OCI-LY1 (cell line): Measurements from ENCODE around the gene CDK17.

Experiments used
- H2AFZ ChIP-seq: fragments of 200-600 bp; sonication (generic), shearing (Covaris generic); 2 replicates; pipeline ENCODE4 v1.6.0; 2014; ENCODE audit warnings: antibody characterized with exemption, mild to moderate bottlenecking, low read length
- H3F3A ChIP-seq: fragments of 200-600 bp; sonication (generic), shearing (Covaris generic); 2 replicates; pipeline ENCODE4 v1.6.0; 2014; ENCODE audit warnings: mild to moderate bottlenecking, antibody characterized with exemption, low read length, moderate library complexity; ENCODE audit not compliant: insufficient read depth
- H3K27ac ChIP-seq: fragments of 200-600 bp; sonication (generic); 2 replicates; pipeline ENCODE4 v1.5.1; 2014; ENCODE audit warnings: low read length, mixed run types, mild to moderate bottlenecking, low read depth; ENCODE audit not compliant: poor library complexity, severe bottlenecking
- H3K27me3 ChIP-seq: fragments of 200-600 bp; sonication (generic); 2 replicates; pipeline ENCODE4 v1.6.0; 2014; ENCODE audit warnings: antibody characterized with exemption, mild to moderate bottlenecking, low read length, moderate library complexity; ENCODE audit not compliant: insufficient read depth
- H3K36me3 ChIP-seq: fragments of 200-600 bp; sonication (generic); 2 replicates; pipeline ENCODE4 v1.6.1; 2014; ENCODE audit warnings: mild to moderate bottlenecking, antibody characterized with exemption, low read length, moderate library complexity, mixed read lengths; ENCODE audit not compliant: insufficient read depth
- H3K4me1 ChIP-seq: fragments of 200-600 bp; sonication (generic); 2 replicates; pipeline ENCODE4 v1.5.1; 2014; ENCODE audit warnings: mild to moderate bottlenecking, low read length, moderate library complexity; ENCODE audit not compliant: insufficient read depth, severe bottlenecking
- H3K4me2 ChIP-seq: fragments of 200-600 bp; sonication (generic), shearing (Covaris generic); 2 replicates; pipeline ENCODE4 v1.6.1; 2014; ENCODE audit warnings: low read length
- H3K4me3 ChIP-seq: fragments of 200-600 bp; sonication (generic); 2 replicates; pipeline ENCODE4 v1.5.1; 2014; ENCODE audit warnings: low read length, low read depth, mild to moderate bottlenecking, mixed read lengths; ENCODE audit not compliant: poor library complexity, severe bottlenecking
- H3K79me2 ChIP-seq: fragments of 200-600 bp; shearing (Covaris generic); 2 replicates; pipeline ENCODE4 v1.6.1; 2016; ENCODE audit warnings: mixed run types, low read length, mixed read lengths; ENCODE audit not compliant: insufficient read depth
- H3K9ac ChIP-seq: fragments of 200-600 bp; sonication (generic), shearing (Covaris generic); 2 replicates; pipeline ENCODE4 v1.6.1; 2014; ENCODE audit warnings: mild to moderate bottlenecking, low read length, mixed read lengths
- H3K9me2 ChIP-seq: fragments of 200-600 bp; sonication (generic), shearing (Covaris generic); 2 replicates; pipeline ENCODE4 v1.6.1; 2014; ENCODE audit warnings: low read depth, mild to moderate bottlenecking, low read length, mixed read lengths
- H3K9me3 ChIP-seq: fragments of 200-600 bp; shearing (Covaris generic); 2 replicates; pipeline ENCODE4 v1.6.1; 2014; ENCODE audit warnings: low read length, mixed read lengths
- H4K20me1 ChIP-seq: fragments of 200-600 bp; sonication (generic), shearing (Covaris generic); 2 replicates; pipeline ENCODE4 v1.6.0; 2016; ENCODE audit warnings: mild to moderate bottlenecking, low read length; ENCODE audit not compliant: insufficient read depth
- EZH2 ChIP-seq: fragments of 200-600 bp; sonication (generic), shearing (Covaris generic); IDR thresholded peaks from 2 replicates; pipeline ENCODE4 v1.8.0; 2017; ENCODE audit warnings: borderline replicate concordance, mixed run types, mild to moderate bottlenecking, antibody characterized with exemption, low read length, moderate library complexity, mixed read lengths
- TF ChIP-seq, protein P1 (sequence below): fragments of 200-600 bp; sonication (generic), shearing (Covaris generic); IDR thresholded peaks from 2 replicates; pipeline ENCODE4 v1.5.1; 2017; ENCODE audit warnings: mild to moderate bottlenecking, antibody characterized with exemption, low read length, moderate library complexity, mixed read lengths

Gene CDK17

DNA sequence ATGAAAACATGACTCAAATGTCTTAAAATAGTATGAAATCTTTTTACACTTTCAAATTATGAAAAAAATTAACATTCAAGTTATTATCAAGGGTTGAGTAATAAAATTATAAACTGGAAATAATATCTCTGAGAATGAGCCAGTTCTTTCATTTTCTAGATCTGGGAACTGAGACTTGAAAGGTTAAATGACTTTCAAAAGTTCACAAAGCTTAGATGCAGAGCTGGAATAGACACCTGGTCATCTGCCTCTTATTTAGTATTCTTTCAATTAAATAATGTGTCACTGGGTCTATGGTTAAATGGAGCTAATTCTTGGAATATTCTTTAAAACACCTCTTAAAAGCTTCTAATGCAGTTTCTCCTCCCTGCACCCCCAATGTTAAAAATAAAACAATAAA, 86.6 kb downstream of the CDK17 start:
- Histone ChIP-seq H3K36me3 (peaks cover 34% of the 10 kb centered on the region), H3K4me2 (no peak overlapping the region), H3K27ac (no peak overlapping the region), H3K9ac (no peak overlapping the region), H3K4me1 (no peaks in the 10 kb centered on the region), H3F3A (0 out of 2 replicates have a peak, but pooled peaks cover 4% of the 10 kb centered on the region), H3K9me2 (no peaks in the 10 kb centered on the region), H4K20me1 (no peaks in the 10 kb centered on the region), H3K9me3 (no peaks in the 10 kb centered on the region), H3K79me2 (no peaks in the 10 kb centered on the region), H2AFZ (no peak overlapping the region), H3K27me3 (no peaks in the 10 kb centered on the region), H3K4me3 (no peak overlapping the region)
- TF ChIP-seq EZH2: no peak
- TF ChIP-seq, protein P1, sequence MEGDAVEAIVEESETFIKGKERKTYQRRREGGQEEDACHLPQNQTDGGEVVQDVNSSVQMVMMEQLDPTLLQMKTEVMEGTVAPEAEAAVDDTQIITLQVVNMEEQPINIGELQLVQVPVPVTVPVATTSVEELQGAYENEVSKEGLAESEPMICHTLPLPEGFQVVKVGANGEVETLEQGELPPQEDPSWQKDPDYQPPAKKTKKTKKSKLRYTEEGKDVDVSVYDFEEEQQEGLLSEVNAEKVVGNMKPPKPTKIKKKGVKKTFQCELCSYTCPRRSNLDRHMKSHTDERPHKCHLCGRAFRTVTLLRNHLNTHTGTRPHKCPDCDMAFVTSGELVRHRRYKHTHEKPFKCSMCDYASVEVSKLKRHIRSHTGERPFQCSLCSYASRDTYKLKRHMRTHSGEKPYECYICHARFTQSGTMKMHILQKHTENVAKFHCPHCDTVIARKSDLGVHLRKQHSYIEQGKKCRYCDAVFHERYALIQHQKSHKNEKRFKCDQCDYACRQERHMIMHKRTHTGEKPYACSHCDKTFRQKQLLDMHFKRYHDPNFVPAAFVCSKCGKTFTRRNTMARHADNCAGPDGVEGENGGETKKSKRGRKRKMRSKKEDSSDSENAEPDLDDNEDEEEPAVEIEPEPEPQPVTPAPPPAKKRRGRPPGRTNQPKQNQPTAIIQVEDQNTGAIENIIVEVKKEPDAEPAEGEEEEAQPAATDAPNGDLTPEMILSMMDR: no peak

DNA sequence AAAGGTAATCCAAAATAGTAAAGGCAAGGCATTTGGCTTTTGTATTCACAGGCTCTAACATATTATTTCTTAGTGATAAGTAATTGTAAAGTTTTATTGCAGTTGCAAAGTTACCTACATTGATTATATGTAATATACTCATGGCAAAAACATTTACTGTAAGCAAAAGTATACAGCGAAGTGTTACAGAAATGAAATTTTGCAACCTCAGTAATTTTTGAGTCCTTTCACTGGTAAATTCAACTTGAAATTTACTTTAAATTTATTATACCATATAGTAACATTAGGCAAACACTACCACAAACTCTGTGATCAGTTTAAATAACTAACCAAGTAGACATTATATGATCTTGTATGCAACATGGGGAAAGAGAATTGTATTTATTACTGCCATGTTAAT, 89.0 kb downstream of the CDK17 start:
- 0 out of 2 replicates have a peak, but pooled peaks cover 4% of the 10 kb centered on the region for H3F3A ChIP-seq
- H3K9ac ChIP-seq: no peak overlapping the region
- no peak overlapping the region for H3K4me2 ChIP-seq
- no peaks in the 10 kb centered on the region for H4K20me1 ChIP-seq
- no peaks in the 10 kb centered on the region for H3K27me3 ChIP-seq
- no peak overlapping the region for H3K27ac ChIP-seq
- H3K9me2 ChIP-seq: no peaks in the 10 kb centered on the region
- H3K79me2 ChIP-seq: no peaks in the 10 kb centered on the region
- no peaks in the 10 kb centered on the region for H3K4me1 ChIP-seq
- peaks cover 34% of the 10 kb centered on the region for H3K36me3 ChIP-seq
- no peak overlapping the region for H2AFZ ChIP-seq
- TF ChIP-seq EZH2: no peak
- TF ChIP-seq, protein P1: no peak
- H3K9me3 ChIP-seq: no peaks in the 10 kb centered on the region
- no peak overlapping the region for H3K4me3 ChIP-seq

DNA sequence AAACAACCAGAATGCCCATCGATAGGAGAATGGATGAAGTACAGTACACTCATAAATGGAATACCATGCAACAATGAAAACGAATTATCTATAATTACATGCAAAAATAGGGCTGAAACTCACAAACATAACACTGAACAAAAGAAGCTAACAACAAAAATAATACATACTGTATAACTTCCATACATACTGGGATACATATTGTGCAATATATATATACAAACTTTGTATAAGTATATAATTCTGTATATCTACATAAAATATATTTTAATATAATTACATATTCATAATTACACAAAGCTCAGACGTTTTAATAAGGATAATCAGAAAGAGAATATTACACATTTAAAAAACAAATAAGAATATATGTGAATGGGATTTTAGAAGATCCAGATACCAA, 90.2 kb downstream of the CDK17 start:
- no peaks in the 10 kb centered on the region for H3K79me2 ChIP-seq
- H3K9ac ChIP-seq: no peak overlapping the region
- no peaks in the 10 kb centered on the region for H3K9me3 ChIP-seq
- H2AFZ ChIP-seq: no peak overlapping the region
- H3K4me3 ChIP-seq: no peak overlapping the region
- peaks cover 34% of the 10 kb centered on the region for H3K36me3 ChIP-seq
- no peak overlapping the region for H3K4me2 ChIP-seq
- 0 out of 2 replicates have a peak, but pooled peaks cover 4% of the 10 kb centered on the region for H3F3A ChIP-seq
- H3K27me3 ChIP-seq: no peaks in the 10 kb centered on the region
- H3K27ac ChIP-seq: no peak overlapping the region
- no peak for TF ChIP-seq EZH2
- TF ChIP-seq, protein P1: no peak
- H4K20me1 ChIP-seq: no peaks in the 10 kb centered on the region
- no peaks in the 10 kb centered on the region for H3K4me1 ChIP-seq
- no peaks in the 10 kb centered on the region for H3K9me2 ChIP-seq
